Measurements from ENCODE around the gene FBXO41. TPM values are rescaled to one million over a fixed set of nuclear protein-coding genes. Genes with fewer than 3 reads are reported as not detected.

Gene FBXO41
- total RNA-seq, 4 donors from 2014 or later: 0.13 to 0.82 (median 0.23) TPM; not detected in 1

DNA sequence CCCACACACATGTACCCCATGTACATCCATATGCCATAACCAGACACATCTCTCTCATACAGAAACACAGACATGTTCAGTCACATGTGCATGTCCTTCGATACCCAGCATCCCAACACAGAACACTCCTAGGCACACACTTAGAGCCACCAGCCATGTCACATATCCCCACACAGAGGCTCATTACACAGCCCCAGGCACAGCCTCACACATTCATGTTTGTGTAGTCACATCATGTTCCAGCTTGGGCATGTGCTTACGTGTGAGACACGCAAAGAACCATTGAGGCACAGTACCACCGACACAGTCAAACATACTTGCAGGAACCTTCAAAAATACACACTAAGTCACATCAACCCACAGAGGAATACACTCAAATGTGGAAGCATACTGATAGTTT is 17.3 kb downstream of the FBXO41 start:
- no peaks in the 10 kb centered on the region for H3K4me1 ChIP-seq
- no peaks in the 10 kb centered on the region for H3K9me3 ChIP-seq
- in situ Hi-C loops (cut with MboI; ENCODE audit: low sequenced_read_pairs in 4 of 4): no loop called here
- TF ChIP-seq POLR2A (IDR thresholded peaks at IDR 0.05) (no peak), CTCF (IDR thresholded peaks at IDR 0.05 in 4 of 5, conservative IDR thresholded peaks at IDR 0.05 in 1 of 5) (no peak)
- no peak overlapping the region for H3K4me3 ChIP-seq
- H3K36me3 ChIP-seq: no peaks in the 10 kb centered on the region
- intact Hi-C loops (cut with DNase I; ENCODE audit: low total_unique reads): no loop called here
- H3K27me3 ChIP-seq: peaks cover 42 to 47% (median 45%) of the 10 kb centered on the region in 3 donors
- H3K27ac ChIP-seq: no peak overlapping the region
- no peak for DNase-seq
- no peak for ATAC-seq

- intact Hi-C loops (cut with DNase I; ENCODE audit: low total_unique reads): no loop called here
- no peaks in the 10 kb centered on the region for H3K9me3 ChIP-seq
- ATAC-seq (no peak), DNase-seq (no peak)
- H3K27ac ChIP-seq: no peak overlapping the region
- H3K36me3 ChIP-seq: no peaks in the 10 kb centered on the region
- H3K27me3 ChIP-seq: peaks cover 42 to 47% (median 45%) of the 10 kb centered on the region in 3 donors
- no peak overlapping the region for H3K4me3 ChIP-seq
- TF ChIP-seq POLR2A (IDR thresholded peaks at IDR 0.05) (no peak), CTCF (IDR thresholded peaks at IDR 0.05 in 4 of 5, conservative IDR thresholded peaks at IDR 0.05 in 1 of 5) (no peak)
- H3K4me1 ChIP-seq: no peaks in the 10 kb centered on the region
- in situ Hi-C loops (cut with MboI; ENCODE audit: low sequenced_read_pairs in 4 of 4): no loop called here
These were observed 18.0 kb downstream of the FBXO41 start for GRCh38 chr2:73266061-73266901.

- no peak for DNase-seq
These were observed 18.8 kb downstream of the FBXO41 start for GRCh38 chr2:73265298-73266060.

DNA sequence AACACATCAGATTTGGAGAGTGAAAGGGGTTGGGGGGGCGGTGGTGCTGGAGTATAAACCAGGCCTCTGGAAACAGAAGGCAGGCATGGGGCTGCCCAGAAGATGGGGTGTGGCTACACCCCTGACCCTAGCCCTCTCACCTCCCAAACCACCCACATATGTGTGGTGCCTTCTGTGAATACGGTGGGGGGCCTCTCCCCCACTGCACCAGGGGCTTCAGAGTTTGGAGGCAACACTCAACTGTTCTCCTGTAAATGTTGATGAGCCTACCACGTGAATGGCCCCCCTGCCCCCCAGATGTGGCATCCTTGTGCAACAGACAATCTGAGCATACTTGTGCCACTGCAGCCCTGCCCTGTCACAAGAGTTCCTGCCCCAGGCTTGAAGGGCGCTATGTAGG is 19.5 kb downstream of the FBXO41 start:
- no peaks in the 10 kb centered on the region for H3K9me3 ChIP-seq

More at GRCh38 chr2:73265298-73266060, 18.8 kb downstream of the FBXO41 start:
- Histone ChIP-seq H3K36me3 (no peaks in the 10 kb centered on the region), H3K27ac (no peak overlapping the region), H3K27me3 (peaks cover 36 to 45% (median 43%) of the 10 kb centered on the region in 3 donors), H3K4me1 (no peaks in the 10 kb centered on the region), H3K9me3 (no peaks in the 10 kb centered on the region), H3K4me3 (no peak overlapping the region)
- no peak for ATAC-seq
- TF ChIP-seq POLR2A (IDR thresholded peaks at IDR 0.05): no peak
- TF ChIP-seq CTCF (IDR thresholded peaks at IDR 0.05 in 4 of 5, conservative IDR thresholded peaks at IDR 0.05 in 1 of 5): no peak
- in situ Hi-C loops (cut with MboI; ENCODE audit: low sequenced_read_pairs in 4 of 4): no loop called here
- intact Hi-C loops (cut with DNase I; ENCODE audit: low total_unique reads): no loop called here

More for the DNA sequence above, 19.5 kb downstream of the FBXO41 start:
- Histone ChIP-seq H3K4me3 (no peak overlapping the region), H3K4me1 (no peaks in the 10 kb centered on the region), H3K27me3 (peaks cover 31 to 41% (median 38%) of the 10 kb centered on the region in 3 donors), H3K36me3 (no peaks in the 10 kb centered on the region), H3K27ac (no peak overlapping the region)
- in situ Hi-C loops (cut with MboI; ENCODE audit: low sequenced_read_pairs in 4 of 4): no loop called here
- ATAC-seq (no peak), DNase-seq (no peak)
- TF ChIP-seq CTCF (IDR thresholded peaks at IDR 0.05 in 4 of 5, conservative IDR thresholded peaks at IDR 0.05 in 1 of 5) (no peak), POLR2A (IDR thresholded peaks at IDR 0.05) (no peak)
- intact Hi-C loops (cut with DNase I; ENCODE audit: low total_unique reads): no loop called here
